Adrenal gland (tissue), 5 donors: ENCODE results near the gene SFMBT1.

Experiments used
- POLR2A ChIP-seq, 2 donors: fragments of 450-650 bp; IDR thresholded peaks; one replicate each; pipeline ENCODE4 v1.6.1; 2017; ENCODE audit warnings: antibody characterized with exemption in 2 of 2, mild to moderate bottlenecking in 2 of 2, moderate library complexity in 1 of 2
- TF ChIP-seq, protein P1 (sequence below), 6 experiments: fragments of 450-650 bp in 4 of 6; fragments of 200-600 bp in 2 of 6; sonication (generic) in 1 of 6; IDR thresholded peaks; 1 replicate in 5 of 6; 2 replicates in 1 of 6; pipeline versions ENCODE4 v1.5.1 to v1.8.0; 2016 to 2021; ENCODE audit warnings: antibody characterized with exemption in 6 of 6, mild to moderate bottlenecking in 2 of 6, moderate library complexity in 1 of 6
- donor health status: DM: no; HTN: no; CAD: no.

DNA sequence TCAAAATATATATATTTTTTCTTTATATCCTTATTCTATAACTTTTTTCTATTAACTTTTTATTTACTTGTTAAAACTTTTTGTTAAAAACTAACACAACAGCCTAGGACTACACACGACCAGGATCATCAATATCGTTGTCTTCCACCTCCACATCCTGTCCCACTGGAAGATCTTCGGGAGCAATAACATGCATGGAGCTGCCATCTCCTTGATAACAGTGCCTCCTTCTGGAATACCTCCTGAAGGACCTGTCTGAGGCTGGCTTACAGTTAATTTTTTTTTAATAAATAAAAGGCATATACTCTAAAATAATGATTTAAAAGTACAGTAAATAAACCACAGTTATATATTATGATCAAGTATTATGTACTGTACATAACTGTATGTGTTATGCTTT, 58.9 kb downstream of the SFMBT1 start:
- TF ChIP-seq, protein P1, sequence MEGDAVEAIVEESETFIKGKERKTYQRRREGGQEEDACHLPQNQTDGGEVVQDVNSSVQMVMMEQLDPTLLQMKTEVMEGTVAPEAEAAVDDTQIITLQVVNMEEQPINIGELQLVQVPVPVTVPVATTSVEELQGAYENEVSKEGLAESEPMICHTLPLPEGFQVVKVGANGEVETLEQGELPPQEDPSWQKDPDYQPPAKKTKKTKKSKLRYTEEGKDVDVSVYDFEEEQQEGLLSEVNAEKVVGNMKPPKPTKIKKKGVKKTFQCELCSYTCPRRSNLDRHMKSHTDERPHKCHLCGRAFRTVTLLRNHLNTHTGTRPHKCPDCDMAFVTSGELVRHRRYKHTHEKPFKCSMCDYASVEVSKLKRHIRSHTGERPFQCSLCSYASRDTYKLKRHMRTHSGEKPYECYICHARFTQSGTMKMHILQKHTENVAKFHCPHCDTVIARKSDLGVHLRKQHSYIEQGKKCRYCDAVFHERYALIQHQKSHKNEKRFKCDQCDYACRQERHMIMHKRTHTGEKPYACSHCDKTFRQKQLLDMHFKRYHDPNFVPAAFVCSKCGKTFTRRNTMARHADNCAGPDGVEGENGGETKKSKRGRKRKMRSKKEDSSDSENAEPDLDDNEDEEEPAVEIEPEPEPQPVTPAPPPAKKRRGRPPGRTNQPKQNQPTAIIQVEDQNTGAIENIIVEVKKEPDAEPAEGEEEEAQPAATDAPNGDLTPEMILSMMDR (IDR thresholded peaks at IDR 0.05) = peak in 2 of 6 experiments; percentile 21 to 35
- TF ChIP-seq POLR2A (IDR thresholded peaks at IDR 0.05) = no peak
